Dedifferentiated amniotic fluid mesenchymal stem cell (primary cell): Measurements from ENCODE around the gene ST3GAL3.
A peak's percentile ranks its signal among the peaks of the same experiment; 100 is the strongest.
"Not testable (repeated sequence)": the region's sequence is repeated elsewhere in the genome, so short reads cannot be mapped to it uniquely, and the experiment has no call there.

Source experiments
- DNase-seq: peaks from one replicate; pipeline ENCODE4 v3.0.0-alpha.2; 2016; ENCODE audit errors: extremely low spot score

ST3GAL3 gene

GRCh38 chr1:43703836-43704235 lies 3.5 kb upstream of the ST3GAL3 start:
- DNase-seq, result no peak

- peak; percentile 43 for DNase-seq
Measured at GRCh38 chr1:43704838-43705237, 2.5 kb upstream of the ST3GAL3 start.

GRCh38 chr1:43705334-43705733 lies 2.0 kb upstream of the ST3GAL3 start:
- DNase-seq, result no peak

GRCh38 chr1:43705982-43706597 lies 1.2 kb upstream of the ST3GAL3 start:
- no peak for DNase-seq

- no peak for DNase-seq
Measured at GRCh38 chr1:43706598-43707189, 642 bp upstream of the ST3GAL3 start.

GRCh38 chr1:43708002-43708410 lies 670 bp downstream of the ST3GAL3 start:
- DNase-seq, result peak; percentile 20

GRCh38 chr1:43711049-43711448 lies 3.7 kb downstream of the ST3GAL3 start:
- peak; percentile 50 for DNase-seq

- DNase-seq, result peak; percentile 33
Measured at GRCh38 chr1:43711524-43712386, 4.4 kb downstream of the ST3GAL3 start.

DNA sequence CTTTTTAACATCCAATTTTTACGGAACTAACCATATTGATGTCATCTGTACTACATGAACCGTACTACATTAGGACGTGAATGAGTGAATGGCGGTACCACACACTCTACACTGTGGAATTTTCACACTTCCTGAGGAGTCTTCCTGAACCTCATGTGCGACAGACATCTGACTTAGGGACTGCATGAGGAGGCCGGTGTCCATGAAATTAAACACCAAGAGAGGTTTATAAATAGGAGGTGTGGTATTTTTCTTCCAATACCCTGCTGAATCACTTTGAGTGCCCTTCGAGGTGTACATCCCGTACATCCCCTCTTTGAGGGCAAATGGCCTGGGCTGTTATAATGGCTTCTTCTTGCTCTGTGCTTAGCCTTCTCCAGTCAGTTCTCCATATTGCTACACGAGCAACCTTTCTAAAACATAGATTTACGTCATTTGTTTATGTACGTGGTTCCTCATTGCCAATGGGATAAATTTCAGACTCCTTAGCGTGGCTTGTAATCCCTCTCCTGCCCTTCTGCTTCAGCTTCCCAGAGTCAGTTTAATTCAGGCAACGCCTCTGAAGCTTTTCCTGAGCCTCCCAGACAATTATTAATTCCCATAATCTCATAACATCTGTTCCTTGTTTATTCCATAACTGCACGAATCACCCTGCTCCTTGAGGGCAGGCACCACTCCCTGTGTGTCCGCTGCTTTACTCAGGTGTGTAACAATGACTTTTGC lies 9.4 kb downstream of the ST3GAL3 start:
- DNase-seq, result no peak

GRCh38 chr1:43719063-43719462 lies 11.7 kb downstream of the ST3GAL3 start:
- no peak for DNase-seq

GRCh38 chr1:43719670-43720419 lies 12.5 kb downstream of the ST3GAL3 start:
- DNase-seq, result not testable (repeated sequence)

DNA sequence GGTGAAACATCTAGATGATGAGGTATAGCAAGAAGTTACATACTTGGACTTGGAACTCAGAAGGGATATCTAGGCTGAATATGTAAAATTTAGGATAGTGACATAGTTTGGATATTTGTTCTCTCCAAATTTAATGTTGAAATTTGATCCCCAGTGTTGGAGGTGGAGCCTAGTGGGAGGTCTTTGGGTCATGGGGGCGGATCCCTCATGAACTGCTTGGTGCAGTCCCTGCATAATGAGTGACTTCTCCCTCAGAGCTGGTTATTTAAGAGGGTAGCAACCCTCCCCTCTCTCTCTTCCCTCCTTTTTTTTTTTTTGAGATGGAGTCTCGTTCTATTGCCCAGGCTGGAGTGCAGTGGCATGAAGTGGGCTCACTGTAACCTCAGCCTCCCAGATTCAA lies 15.5 kb downstream of the ST3GAL3 start:
- DNase-seq, result no peak

DNA sequence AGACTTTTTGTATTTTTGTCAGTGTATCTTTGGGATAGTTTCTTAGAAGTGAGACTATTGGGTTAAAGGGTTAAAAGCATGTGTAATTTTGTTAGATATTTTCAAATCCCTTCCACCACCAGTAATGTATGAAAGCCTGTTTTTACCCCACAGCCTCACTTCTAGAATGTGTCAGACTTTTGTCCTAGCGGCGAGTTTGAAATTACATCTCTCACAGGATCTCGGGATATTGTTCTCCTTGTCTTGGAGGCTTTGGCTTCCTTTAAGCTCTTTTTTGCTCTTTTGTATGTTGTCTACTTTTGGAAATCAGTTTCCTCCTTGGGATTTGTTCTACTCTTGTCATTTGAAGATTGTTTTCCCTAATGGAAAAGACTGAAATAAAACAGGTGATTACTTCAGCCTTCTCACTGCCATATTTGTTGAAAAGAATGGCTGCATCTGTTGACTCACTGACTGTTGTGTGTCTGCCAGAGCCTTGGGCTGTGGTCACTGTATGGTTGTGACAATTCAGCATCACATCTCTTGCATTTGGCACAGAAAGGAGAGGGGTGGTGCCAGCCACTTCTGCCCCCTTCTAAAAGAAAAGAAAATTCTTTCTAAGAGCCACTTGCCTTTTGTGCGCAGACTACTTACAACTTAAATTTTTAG lies 22.6 kb downstream of the ST3GAL3 start:
- no peak for DNase-seq

DNA sequence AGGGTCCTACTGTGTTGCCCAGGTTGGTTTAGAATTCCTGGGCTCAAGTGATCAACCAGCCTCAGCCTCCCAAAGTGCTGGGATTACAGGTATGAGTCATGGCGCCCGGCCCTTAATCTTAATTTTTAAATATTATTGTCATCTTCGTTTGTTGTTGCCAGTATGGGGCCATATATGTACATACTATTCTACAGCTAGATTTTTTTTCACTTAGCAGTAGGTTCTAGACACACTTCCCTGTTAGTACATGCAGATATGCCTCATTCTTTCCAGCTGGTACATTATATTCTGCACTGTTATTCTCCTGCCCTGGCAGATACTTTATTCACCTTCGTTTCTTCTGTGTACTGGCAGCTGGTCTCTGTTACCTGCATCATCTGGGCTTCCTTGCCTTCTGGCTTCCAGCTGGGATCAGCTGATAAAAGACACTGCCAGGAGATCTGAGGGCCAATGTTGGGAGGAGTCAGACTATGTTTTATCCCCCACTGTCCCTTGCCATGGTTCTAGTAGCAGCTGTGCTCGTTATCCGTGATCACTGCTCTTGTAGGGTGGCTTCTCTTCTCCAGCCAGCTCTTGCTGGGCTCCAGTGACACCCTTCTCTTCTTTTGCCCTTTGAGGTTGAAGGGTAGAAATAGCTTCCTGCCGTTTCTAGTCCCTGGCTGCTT lies 24.7 kb downstream of the ST3GAL3 start:
- no peak for DNase-seq

GRCh38 chr1:43736819-43737218 lies 29.5 kb downstream of the ST3GAL3 start:
- DNase-seq, result no peak

DNA sequence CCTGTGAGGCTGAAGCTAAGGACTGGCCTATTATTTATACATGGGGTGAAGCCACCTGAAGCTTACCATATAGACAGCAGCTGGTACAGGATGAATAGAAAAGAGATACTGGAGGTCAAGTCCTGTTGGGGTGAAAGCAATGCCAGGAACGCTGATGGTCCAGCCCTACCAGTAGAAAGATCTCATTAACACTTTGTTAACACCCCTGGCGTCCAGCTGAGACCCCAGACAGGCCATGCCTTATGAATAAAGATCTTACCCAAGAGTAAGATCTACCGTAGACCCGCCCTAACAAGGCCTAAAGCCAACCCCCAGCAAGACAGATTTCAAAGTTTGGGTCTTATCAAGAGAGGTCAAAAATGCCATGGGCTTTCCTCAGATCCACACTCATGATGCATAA lies 34.7 kb downstream of the ST3GAL3 start:
- DNase-seq, result no peak

GRCh38 chr1:43743206-43743605 lies 35.9 kb downstream of the ST3GAL3 start:
- DNase-seq, result no peak

DNA sequence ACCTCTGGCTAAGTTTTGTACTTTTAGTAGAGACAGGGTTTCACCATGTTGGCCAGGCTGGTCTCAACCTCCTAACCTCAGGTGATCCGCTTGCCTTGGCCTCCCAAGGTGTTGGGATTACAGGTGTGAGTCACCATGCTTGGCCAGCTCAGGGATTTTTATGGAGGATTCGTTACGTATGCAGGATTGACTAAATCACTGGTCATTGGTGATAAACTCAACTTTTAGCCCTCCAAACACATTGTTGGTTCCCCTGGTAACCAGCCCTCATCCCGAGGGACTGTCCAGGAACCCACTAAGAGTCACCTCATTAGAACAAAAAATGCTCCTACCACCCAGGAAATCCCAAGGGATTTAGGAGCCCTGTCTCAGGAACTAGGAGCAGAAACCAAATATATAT lies 40.4 kb downstream of the ST3GAL3 start:
- DNase-seq, result no peak

DNA sequence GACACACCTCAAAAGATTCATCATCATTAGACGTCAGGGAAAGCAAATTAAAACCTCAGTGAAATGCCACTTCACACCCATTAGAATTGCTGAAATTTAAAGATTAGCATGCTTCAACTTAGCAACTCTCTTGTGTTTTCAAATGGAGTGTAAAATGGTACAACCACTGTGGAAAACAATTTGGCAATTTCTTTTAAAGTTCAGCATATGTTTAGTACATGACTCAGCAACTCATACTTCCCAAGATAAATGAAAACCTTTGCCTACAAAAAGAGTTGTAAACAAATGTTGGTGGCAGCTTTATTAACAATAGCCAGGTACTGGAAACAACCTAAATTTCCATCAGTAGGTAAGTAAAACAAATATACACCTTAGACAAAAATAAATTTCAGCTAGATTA lies 42.7 kb downstream of the ST3GAL3 start:
- no peak for DNase-seq

GRCh38 chr1:43753422-43753821 lies 46.1 kb downstream of the ST3GAL3 start:
- no peak for DNase-seq
